SK-N-MC (cell line): ENCODE results near the gene MS4A18.
"Not testable (repeated sequence)": the region's sequence is repeated elsewhere in the genome, so short reads cannot be mapped to it uniquely, and the experiment has no call there.

Experiments
- EZH2 ChIP-seq: fragments of 200-600 bp; sonication (generic); IDR thresholded peaks from one replicate; pipeline ENCODE4 v1.6.1; 2017; ENCODE audit warnings: antibody characterized with exemption
- FOXP2 ChIP-seq: optimal IDR thresholded peaks from 2 replicates; pipeline ENCODE3; 2011; ENCODE audit warnings: mild to moderate bottlenecking, moderate library complexity; ENCODE audit not compliant: insufficient read depth; ENCODE audit errors: extremely low read length, control extremely low read depth
- POLR2AphosphoS5 ChIP-seq: IDR thresholded peaks from 2 replicates; pipeline ENCODE4 v1.6.1; 2012; ENCODE audit warnings: mild to moderate bottlenecking, low read depth, low read length, borderline replicate concordance

DNA sequence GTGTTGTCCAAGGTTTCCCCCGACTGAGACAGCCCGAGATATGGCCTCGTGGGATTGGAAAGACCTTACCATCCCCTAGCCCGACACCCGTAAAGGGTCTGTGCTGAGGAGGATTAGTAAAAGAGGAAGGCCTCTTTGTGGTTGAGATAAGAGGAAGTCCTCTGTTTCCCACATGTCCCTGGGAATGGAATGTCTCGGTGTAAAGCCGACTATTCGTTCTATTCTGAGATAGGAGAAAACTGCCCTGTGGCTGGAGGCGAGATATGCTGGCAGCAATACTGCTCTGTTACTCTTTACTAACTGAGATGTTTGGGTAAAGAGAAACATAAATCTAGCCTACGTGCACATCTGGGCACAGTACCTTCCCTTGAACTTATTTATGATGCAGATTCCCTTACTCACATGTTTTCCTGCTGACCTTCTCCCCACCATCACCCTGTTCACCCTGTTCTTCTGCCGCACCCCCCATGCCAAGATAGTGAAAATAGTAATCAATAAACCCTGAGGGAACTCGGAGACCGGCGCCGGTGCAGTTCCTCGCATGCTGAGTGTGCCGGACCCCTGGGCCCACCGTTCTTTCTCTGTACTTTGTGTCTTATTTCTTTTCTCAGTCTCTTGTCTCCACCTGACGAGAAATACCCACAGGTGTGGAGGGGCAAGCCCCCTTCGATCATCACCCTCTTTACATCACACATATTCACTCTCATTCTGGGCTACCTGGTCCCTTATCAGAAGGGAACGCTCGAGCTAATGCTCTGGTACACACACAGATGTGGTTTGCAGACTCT, 35.1 kb downstream of the MS4A18 start:
- not testable (repeated sequence) for TF ChIP-seq POLR2AphosphoS5, EZH2, FOXP2
